Stimulated activated CD4-positive, alpha-beta T cell treated with anti-CD3 and anti-CD28 coated beads, TNF-alpha, amount 100 ng/mL, for 48 hours (primary cell): Measurements from ENCODE around the gene KCNE2.
"Not testable (repeated sequence)": the region's sequence is repeated elsewhere in the genome, so short reads cannot be mapped to it uniquely, and the experiment has no call there.

Experiments used
- DNase-seq, 3 donors: peaks; one replicate each; pipeline ENCODE4 v3.0.0-alpha.2; 2020; ENCODE audit warnings: low read depth in 3 of 3

The KCNE2 gene

GRCh38 chr21:34353182-34353581 lies 10.6 kb upstream of the KCNE2 start:
- DNase-seq: no peak

GRCh38 chr21:34354836-34355235 lies 9.0 kb upstream of the KCNE2 start:
- no peak for DNase-seq

GRCh38 chr21:34355570-34355969 lies 8.2 kb upstream of the KCNE2 start:
- no peak for DNase-seq

GRCh38 chr21:34357889-34358288 lies 5.9 kb upstream of the KCNE2 start:
- DNase-seq: no peak

- DNase-seq: no peak
Measured at GRCh38 chr21:34358866-34359265, 4.9 kb upstream of the KCNE2 start.

GRCh38 chr21:34360488-34361241 lies 3.1 kb upstream of the KCNE2 start:
- no peak for DNase-seq

- DNase-seq: no peak
Measured at GRCh38 chr21:34362136-34362444, 1.7 kb upstream of the KCNE2 start.

DNA sequence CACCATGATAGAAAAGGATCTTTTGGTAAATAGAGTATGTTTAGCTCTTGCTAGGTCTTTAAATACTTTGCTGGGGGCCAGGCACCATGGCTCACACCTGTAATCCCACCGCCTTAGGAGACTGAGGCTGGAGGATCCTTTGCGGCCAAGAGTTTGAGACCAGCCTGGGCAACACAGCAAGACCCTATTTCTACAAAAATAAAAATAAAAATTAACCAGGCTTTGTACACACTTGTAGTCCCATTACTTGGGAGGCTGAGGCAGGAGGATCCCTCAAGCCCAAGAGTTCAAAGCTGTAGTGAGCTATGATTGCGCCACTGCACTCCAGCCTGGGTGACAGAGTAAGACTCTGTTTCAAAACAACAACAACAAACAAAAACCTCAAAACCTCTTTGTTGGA lies 1.1 kb upstream of the KCNE2 start:
- no peak for DNase-seq

GRCh38 chr21:34364921-34365320 lies 1.1 kb downstream of the KCNE2 start:
- no peak for DNase-seq

DNA sequence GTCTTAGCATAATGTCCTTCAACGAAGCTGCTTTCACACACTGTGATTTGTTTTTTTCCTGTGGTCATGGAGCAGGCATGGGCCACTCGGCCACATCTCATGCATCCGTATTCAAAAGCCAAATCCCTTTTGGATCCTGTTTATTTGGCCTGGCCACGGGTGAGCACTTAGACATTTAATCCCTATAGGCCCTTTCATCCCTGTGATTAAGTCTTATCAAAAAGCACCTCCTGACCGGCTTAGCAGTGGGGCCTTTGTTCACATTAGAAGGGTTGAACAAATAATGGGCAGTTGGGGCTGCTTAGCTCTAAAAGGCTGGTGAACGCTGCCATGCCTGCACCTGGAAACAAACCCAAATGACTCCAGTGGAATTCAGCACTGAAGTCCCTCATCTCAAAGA lies 2.0 kb downstream of the KCNE2 start:
- no peak for DNase-seq

DNA sequence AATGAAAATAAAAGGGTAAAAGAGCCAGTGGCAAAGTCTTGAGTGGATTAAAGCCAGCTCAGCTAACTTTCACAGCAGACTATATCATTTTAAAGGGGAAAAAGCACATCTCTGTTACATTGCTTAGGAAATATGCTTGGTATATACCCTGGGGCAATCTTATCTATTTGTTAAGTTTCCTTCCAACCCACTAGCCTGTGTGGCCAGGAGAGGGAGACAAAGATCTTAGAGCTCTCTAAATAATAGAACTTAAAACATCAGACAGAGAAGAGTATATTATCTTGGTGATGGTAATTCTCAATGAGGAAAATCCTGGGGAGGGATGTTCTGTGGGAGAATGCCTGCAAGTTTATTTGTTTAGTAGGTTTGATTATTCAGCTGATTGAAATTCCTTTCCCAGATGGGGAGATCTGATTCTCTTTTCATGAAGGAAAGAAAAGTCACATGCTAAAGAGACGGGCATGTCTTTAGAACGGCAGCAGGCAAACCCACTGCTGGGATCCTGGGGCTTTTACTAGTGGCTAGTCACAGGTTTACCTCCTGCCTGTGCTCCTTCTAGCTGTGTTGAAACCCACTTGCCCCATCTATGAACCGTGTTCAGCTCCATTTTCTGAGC lies 3.6 kb downstream of the KCNE2 start:
- peak in 2 of 3 donors; percentile 2 to 24 for DNase-seq

DNA sequence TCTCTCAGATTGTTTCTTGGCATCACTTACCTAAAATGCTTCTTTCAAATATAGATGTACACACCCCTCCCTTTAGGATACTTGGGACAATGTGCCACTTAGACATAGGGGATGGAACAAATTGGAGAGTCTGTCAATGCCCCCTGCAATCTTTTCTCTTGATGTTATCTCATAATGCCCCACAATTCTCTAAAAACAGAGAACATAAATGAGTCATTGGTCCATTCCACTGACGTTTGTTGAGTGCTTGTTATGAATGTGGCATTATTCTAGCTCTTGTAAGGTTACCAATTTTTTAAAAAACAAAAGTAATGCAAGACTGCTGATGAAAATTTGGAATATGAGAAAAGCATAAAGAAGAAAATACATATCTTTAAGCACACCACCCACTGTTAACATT lies 5.9 kb downstream of the KCNE2 start:
- no peak for DNase-seq

GRCh38 chr21:34372321-34372720 lies 8.5 kb downstream of the KCNE2 start:
- DNase-seq: no peak

DNA sequence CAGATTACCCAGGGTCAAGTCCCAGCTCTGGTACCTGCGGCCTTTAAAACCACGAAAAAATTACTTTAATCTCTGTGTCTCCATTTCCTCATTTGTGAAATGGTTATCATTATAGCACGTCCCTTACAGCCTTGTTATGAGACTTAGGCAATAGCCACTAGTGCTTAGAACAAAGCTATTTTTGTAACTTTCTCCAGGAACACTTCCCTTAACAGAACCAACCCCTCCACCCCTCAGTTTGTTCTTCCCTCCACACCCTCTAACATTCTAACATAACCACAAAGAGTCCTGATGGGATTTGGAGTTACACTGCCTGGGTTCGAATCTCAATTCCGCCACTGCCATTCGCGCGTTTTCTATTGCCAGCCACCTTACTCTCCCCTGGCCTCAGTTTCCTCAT lies 10.7 kb downstream of the KCNE2 start:
- DNase-seq: not testable (repeated sequence)

GRCh38 chr21:34374940-34375618 lies 11.3 kb downstream of the KCNE2 start, which contains the start of gene SMIM11:
Gene SMIM11, plus strand, starts transcription at chr21:34375507. Its CDS starts 3,998 bp downstream, at chr21:34379505.
- not testable (repeated sequence) for DNase-seq

- not testable (repeated sequence) for DNase-seq
Measured at GRCh38 chr21:34375619-34375972, 11.8 kb downstream of the KCNE2 start.

- DNase-seq: not testable (repeated sequence)
Measured at GRCh38 chr21:34383138-34383537, 19.3 kb downstream of the KCNE2 start.

DNA sequence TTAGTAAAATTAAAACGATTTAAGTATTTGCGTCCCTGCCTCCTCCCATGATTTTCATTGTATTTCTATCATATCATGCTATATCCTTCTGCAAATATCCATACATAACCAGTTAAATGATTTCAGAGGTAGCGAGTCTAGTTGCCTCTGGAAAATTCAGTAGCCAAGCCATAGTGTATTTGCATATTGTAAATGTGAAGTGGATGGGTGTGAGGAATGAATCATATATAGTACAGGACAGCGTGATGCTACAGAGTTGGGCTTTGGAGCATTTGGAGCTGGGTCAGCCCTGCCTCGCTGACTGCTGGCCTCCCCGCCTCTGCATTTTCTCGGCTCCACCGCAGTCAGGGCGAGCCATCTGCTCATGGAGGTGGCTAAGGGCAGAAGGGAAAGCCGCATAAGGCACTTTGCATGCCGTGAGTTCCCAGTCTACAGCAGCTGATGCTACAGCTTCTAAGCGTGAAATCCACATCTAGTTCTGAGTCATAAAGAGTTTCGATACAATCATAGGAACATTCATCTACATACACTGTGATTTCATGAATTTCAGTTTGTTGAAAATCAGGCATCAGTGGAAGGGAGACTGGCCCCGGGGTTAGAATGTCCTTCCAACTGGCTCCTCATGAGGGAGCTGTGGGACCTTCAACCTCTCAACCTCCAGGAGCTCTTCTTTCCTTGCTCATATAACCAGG lies 20.1 kb downstream of the KCNE2 start:
- DNase-seq: not testable (repeated sequence)

DNA sequence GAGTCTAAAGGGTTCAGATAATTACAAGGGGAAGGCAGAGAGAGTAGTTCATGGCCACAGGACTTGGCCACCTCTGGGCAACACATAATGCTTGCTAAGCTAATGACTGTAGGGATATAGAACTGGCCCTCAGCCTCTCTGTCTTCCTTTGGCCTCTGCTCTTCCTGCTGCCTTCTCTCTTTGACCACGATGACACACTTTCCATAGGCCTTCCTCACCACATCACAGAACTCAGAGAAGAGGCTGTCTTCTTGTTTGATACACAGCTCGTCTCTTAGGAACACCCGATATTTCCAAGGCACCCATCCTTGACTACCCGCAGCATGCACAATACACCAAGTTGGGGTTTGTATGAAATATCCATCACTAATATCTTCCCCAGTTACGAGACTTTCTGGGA lies 36.7 kb downstream of the KCNE2 start:
- not testable (repeated sequence) for DNase-seq

DNA sequence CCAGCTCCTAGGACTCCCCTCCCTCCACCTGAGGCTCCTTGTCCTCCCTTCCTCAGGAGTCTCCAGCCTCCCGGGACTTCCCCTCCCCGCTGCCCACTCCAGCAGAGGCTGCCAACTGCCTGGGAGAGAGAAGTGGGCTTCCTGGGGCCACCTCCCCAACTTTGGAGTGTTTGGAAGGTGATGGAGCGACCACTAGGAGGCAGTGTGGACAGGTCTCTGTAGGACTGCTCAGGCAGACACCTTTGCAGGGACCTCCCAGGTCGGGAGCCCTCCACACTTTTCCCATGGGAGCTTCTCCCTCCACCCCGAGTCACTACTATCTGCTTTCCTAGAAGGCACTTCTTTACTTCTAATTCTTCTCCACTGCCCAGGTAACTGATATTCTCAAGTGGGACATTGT lies 40.9 kb downstream of the KCNE2 start:
- DNase-seq: not testable (repeated sequence)

GRCh38 chr21:34405686-34406085 lies 41.9 kb downstream of the KCNE2 start:
- not testable (repeated sequence) for DNase-seq

- DNase-seq: not testable (repeated sequence)
Measured at GRCh38 chr21:34406102-34406501, 42.3 kb downstream of the KCNE2 start.
